Neuronal stem cell (in vitro differentiated cells): ENCODE results near the gene TXK.

Experiments used
- DNase-seq: peaks from one replicate; pipeline ENCODE4 v3.0.0-alpha.2; 2013; ENCODE audit warnings: low spot score
- H2AFZ ChIP-seq: one replicate; pipeline ENCODE4 v1.6.1; 2013; ENCODE audit warnings: mild to moderate bottlenecking, low read length, inconsistent platforms
- H2AK5ac ChIP-seq: 2 replicates; pipeline ENCODE4 v1.6.1; 2013; ENCODE audit warnings: low read depth, mild to moderate bottlenecking, inconsistent platforms, low read length, moderate library complexity, mixed read lengths
- H2BK120ac ChIP-seq: 2 replicates; pipeline ENCODE4 v1.6.1; 2013; ENCODE audit warnings: low read depth, mild to moderate bottlenecking, inconsistent platforms, low read length, moderate library complexity, mixed read lengths
- H2BK12ac ChIP-seq: one replicate; pipeline ENCODE4 v1.6.1; 2013; ENCODE audit warnings: low read length, inconsistent platforms
- H2BK15ac ChIP-seq: 2 replicates; pipeline ENCODE4 v1.6.1; 2013; ENCODE audit warnings: mild to moderate bottlenecking, low read length, inconsistent platforms, mixed read lengths
- H2BK5ac ChIP-seq: one replicate; pipeline ENCODE4 v1.6.1; 2013; ENCODE audit warnings: inconsistent platforms, mild to moderate bottlenecking, low read length, moderate library complexity
- H3K14ac ChIP-seq: one replicate; pipeline ENCODE4 v1.6.1; 2013; ENCODE audit warnings: low read length, inconsistent platforms
- H3K18ac ChIP-seq: 2 replicates; pipeline ENCODE4 v1.6.1; 2013; ENCODE audit warnings: low read length, inconsistent platforms
- H3K23ac ChIP-seq: 2 replicates; pipeline ENCODE4 v1.6.1; 2013; ENCODE audit warnings: low read depth, mild to moderate bottlenecking, mixed read lengths, low read length, inconsistent platforms; ENCODE audit not compliant: poor library complexity
- H3K27ac ChIP-seq: replicated peaks from 3 replicates; pipeline ENCODE4 v1.5.1; 2013; ENCODE audit warnings: low read length, inconsistent platforms
- H3K27me3 ChIP-seq, 3 experiments: 2 replicates each; pipeline ENCODE4 v1.6.1; 2013; ENCODE audit warnings: low read length in 3 of 3, mild to moderate bottlenecking in 2 of 3, inconsistent platforms in 1 of 3, low read depth in 1 of 3, mixed read lengths in 1 of 3, moderate library complexity in 1 of 3; ENCODE audit not compliant: control insufficient read depth in 3 of 3, insufficient read depth in 3 of 3
- H3K36me3 ChIP-seq, 2 donors: replicated peaks in 1 of 2; 2 replicates each; pipeline ENCODE4 v1.6.1; 2013; ENCODE audit warnings: low read length in 2 of 2; ENCODE audit not compliant: control insufficient read depth in 2 of 2, insufficient read depth in 2 of 2
- H3K4ac ChIP-seq: 2 replicates; pipeline ENCODE4 v1.6.1; 2013; ENCODE audit warnings: inconsistent platforms, mild to moderate bottlenecking, low read length, moderate library complexity
- H3K4me1 ChIP-seq, 2 donors: 1 replicate in 1 of 2; 2 replicates in 1 of 2; pipeline ENCODE4 v1.6.1; 2013; ENCODE audit warnings: low read length in 2 of 2, low read depth in 1 of 2; ENCODE audit not compliant: control insufficient read depth in 2 of 2, insufficient read depth in 1 of 2
- H3K4me2 ChIP-seq: one replicate; pipeline ENCODE4 v1.6.1; 2013; ENCODE audit warnings: mild to moderate bottlenecking, low read length, inconsistent platforms; ENCODE audit not compliant: insufficient read depth, poor library complexity, severe bottlenecking
- H3K4me3 ChIP-seq, 2 donors: 2 replicates each; pipeline ENCODE4 v1.5.1; 2013; ENCODE audit warnings: low read length in 2 of 2, mild to moderate bottlenecking in 2 of 2, inconsistent platforms in 1 of 2, moderate library complexity in 1 of 2
- H3K79me1 ChIP-seq: one replicate; pipeline ENCODE4 v1.6.1; 2013; ENCODE audit warnings: low read depth, mild to moderate bottlenecking, inconsistent platforms, low read length, moderate library complexity
- H3K9ac ChIP-seq: one replicate; pipeline ENCODE4 v1.6.1; 2013; ENCODE audit warnings: mild to moderate bottlenecking, low read depth, low read length, inconsistent platforms; ENCODE audit not compliant: poor library complexity
- H3K9me3 ChIP-seq, 2 donors: replicated peaks in 1 of 2; 2 replicates each; pipeline versions ENCODE3 to v1.6.1; 2013; ENCODE audit warnings: low read length in 2 of 2, mild to moderate bottlenecking in 2 of 2, inconsistent platforms in 1 of 2, low read depth in 1 of 2, mixed read lengths in 1 of 2, moderate library complexity in 1 of 2; ENCODE audit not compliant: control insufficient read depth in 2 of 2, insufficient read depth in 1 of 2
- H4K8ac ChIP-seq: one replicate; pipeline ENCODE4 v1.6.1; 2013; ENCODE audit warnings: low read depth, mild to moderate bottlenecking, inconsistent platforms, low read length, moderate library complexity
- H4K91ac ChIP-seq: one replicate; pipeline ENCODE4 v1.6.1; 2013; ENCODE audit warnings: low read length, low read depth, mild to moderate bottlenecking, inconsistent platforms; ENCODE audit not compliant: poor library complexity
- WGBS, 2 donors: extraction: QIAGEN DNeasy Blood & Tissue Kit; methylation state at CpG; one replicate each; pipeline ENCODE4 v1.1.7; 2013; ENCODE audit warnings: missing lambda C conversion rate in 2 of 2, mixed read lengths in 1 of 2; ENCODE audit not compliant: insufficient read length in 2 of 2, insufficient replicate concordance in 1 of 2; ENCODE audit errors: extremely low coverage in 2 of 2; 5-methylcytosine and 5-hydroxymethylcytosine counted together

The TXK gene

DNA sequence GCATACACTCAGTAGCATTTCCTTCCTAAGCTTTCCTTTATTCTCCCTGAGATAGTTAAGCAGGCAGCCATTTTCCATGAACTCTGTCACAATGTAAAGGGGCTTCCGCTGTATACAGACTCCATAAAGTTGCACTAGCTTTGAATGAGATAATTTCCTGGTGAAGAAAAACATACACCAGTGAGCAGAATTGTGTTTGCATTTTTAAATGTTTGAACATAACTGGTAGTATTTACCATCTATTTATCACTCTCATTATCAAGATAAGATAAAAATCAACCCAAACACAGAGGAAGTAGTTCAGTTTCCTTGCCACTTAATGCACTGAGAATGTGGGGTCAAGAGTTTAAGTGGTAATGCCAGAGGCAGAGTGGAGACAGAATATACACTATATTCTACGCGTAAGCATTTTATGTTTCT, 54.1 kb downstream of the TXK start:
- Histone ChIP-seq H2BK15ac (no peak overlapping the region), H3K23ac (no peak overlapping the region), H3K4me2 (no peak overlapping the region), H2BK12ac (no peak overlapping the region), H3K14ac (no peak overlapping the region), H3K27me3 (no peaks in the 10 kb centered on the region), H3K9me3 (no peaks in the 10 kb centered on the region), H2AK5ac (no peak overlapping the region), H4K8ac (no peak overlapping the region), H3K36me3 (no peaks in the 10 kb centered on the region), H3K18ac (no peak overlapping the region), H2BK5ac (no peak overlapping the region), H3K4ac (no peak overlapping the region), H3K9ac (no peak overlapping the region), H2AFZ (no peak overlapping the region), H3K27ac (no peak overlapping the region), H2BK120ac (no peak overlapping the region), H3K4me3 (no peak overlapping the region), H3K4me1 (no peaks in the 10 kb centered on the region), H3K79me1 (no peaks in the 10 kb centered on the region), H4K91ac (no peak overlapping the region)
- DNase-seq, result no peak
- WGBS, 2 donors, result no CpG with 5 or more reads among the region's 3 CpGs

DNA sequence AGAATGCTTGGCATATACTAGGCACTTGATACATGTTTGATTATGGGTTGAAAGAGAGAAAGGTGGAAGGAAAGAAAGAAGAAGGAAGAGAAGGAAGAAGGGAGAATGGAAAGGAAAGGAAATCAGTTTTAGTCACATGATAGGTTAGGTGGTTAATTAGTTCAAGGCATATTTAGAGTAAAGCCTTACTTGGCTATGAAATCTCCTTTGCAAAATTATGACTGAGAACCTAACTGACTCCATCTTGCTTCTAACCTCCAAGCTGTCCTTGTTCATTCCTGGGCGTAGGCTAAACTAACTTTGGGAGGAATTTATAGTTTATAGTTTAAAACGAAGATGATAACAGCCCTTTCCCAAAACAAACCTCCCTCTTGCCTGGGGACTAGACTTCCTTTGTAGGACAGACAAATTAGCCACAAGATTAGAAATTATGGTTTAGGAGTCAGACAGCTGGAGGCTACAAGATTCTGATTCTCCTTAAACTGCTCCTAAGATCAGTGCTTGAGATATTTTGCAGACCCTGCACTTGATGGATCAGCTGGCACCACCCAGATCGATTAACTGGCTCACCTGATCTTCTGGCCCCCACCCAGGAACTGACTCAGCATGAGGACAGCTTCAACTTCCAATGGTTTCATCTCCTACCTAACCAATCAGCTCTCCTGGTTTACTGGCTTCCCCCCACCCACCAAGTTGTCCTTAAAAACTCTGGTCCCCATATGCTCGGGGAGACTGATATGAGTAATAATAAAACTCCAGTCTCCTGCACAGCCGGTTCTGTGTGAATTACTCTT, 55.0 kb downstream of the TXK start:
- H3K9ac ChIP-seq, result no peak overlapping the region
- no peaks in the 10 kb centered on the region for H3K79me1 ChIP-seq
- H3K9me3 ChIP-seq, result no peaks in the 10 kb centered on the region
- no peak overlapping the region for H3K4me2 ChIP-seq
- H2BK15ac ChIP-seq, result no peak overlapping the region
- no peak overlapping the region for H2BK5ac ChIP-seq
- H3K27me3 ChIP-seq, result no peaks in the 10 kb centered on the region
- H3K4me1 ChIP-seq, result no peaks in the 10 kb centered on the region
- DNase-seq, result no peak
- H2AFZ ChIP-seq, result no peak overlapping the region
- no peak overlapping the region for H2BK12ac ChIP-seq
- H3K27ac ChIP-seq, result no peak overlapping the region
- no peak overlapping the region for H3K4me3 ChIP-seq
- H3K23ac ChIP-seq, result no peak overlapping the region
- no peak overlapping the region for H3K18ac ChIP-seq
- no peak overlapping the region for H4K8ac ChIP-seq
- H3K14ac ChIP-seq, result no peak overlapping the region
- no peaks in the 10 kb centered on the region for H3K36me3 ChIP-seq
- H4K91ac ChIP-seq, result no peak overlapping the region
- H3K4ac ChIP-seq, result no peak overlapping the region
- H2BK120ac ChIP-seq, result no peak overlapping the region
- WGBS, 2 donors, result no CpG with 5 or more reads among the region's 5 CpGs
- H2AK5ac ChIP-seq, result no peak overlapping the region

DNA sequence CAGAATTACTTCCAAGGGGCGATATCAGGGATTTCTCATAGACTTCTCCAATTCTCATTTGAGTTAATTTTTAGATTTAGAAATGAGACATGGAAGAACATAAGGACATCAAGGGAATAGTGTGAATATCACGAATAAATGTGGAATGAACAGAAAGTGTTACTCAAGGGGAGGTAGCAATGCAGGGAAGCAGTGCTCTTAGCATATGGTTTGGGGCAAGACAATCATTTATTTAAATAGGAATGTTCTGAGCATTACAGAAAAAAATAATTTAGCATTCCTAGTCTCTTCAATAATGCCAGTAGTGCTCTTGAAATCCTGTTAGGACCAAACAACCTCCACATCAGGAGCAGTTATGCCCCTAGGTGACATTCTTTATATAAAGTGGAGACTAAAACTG, 55.6 kb downstream of the TXK start:
- H3K79me1 ChIP-seq, result no peaks in the 10 kb centered on the region
- no peak overlapping the region for H3K4me3 ChIP-seq
- H3K18ac ChIP-seq, result no peak overlapping the region
- no peak overlapping the region for H2BK120ac ChIP-seq
- no peaks in the 10 kb centered on the region for H3K27me3 ChIP-seq
- H2BK15ac ChIP-seq, result no peak overlapping the region
- H2AFZ ChIP-seq, result no peak overlapping the region
- no peak overlapping the region for H3K14ac ChIP-seq
- H3K4me1 ChIP-seq, result no peaks in the 10 kb centered on the region
- DNase-seq, result no peak
- H3K27ac ChIP-seq, result no peak overlapping the region
- no peaks in the 10 kb centered on the region for H3K9me3 ChIP-seq
- H2BK5ac ChIP-seq, result no peak overlapping the region
- no peaks in the 10 kb centered on the region for H3K36me3 ChIP-seq
- H3K23ac ChIP-seq, result no peak overlapping the region
- no peak overlapping the region for H2BK12ac ChIP-seq
- no peak overlapping the region for H3K4me2 ChIP-seq
- no peak overlapping the region for H4K8ac ChIP-seq
- no CpG with 5 or more reads among the region's 2 CpGs for WGBS, 2 donors
- H4K91ac ChIP-seq, result no peak overlapping the region
- H3K9ac ChIP-seq, result no peak overlapping the region
- no peak overlapping the region for H3K4ac ChIP-seq
- H2AK5ac ChIP-seq, result no peak overlapping the region

DNA sequence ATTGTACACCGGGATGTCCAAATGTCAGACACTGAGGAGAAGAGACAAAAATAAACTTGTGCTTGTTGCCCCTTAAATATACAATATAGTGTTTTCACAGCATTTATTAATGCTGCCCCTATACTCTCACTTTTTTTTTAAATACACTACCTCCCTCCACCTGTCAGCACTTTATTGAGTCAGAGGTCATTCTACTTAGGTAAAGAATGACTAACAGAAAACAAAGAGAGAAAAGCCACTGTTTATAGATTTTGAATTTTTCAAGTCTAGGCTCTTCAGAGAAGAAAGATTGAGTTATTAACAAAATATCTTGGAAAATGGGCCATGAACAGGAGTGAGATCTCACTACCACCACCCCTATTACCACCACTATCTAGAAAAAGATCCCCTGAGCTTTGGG, 59.4 kb downstream of the TXK start:
- no CpG with 5 or more reads among the region's 1 CpG for WGBS, 2 donors

More for the DNA sequence above, 59.4 kb downstream of the TXK start:
- Histone ChIP-seq H3K14ac (no peak overlapping the region), H3K36me3 (no peaks in the 10 kb centered on the region), H2BK15ac (no peak overlapping the region), H4K91ac (no peak overlapping the region), H3K4me1 (peaks cover 0 to 2% of the 10 kb centered on the region in 2 donors), H3K18ac (no peak overlapping the region), H2BK5ac (no peak overlapping the region), H3K27ac (no peak overlapping the region), H3K9ac (no peak overlapping the region), H4K8ac (no peak overlapping the region), H2AK5ac (no peak overlapping the region), H3K4me2 (no peak overlapping the region), H2AFZ (no peak overlapping the region), H2BK120ac (no peak overlapping the region), H2BK12ac (no peak overlapping the region), H3K27me3 (no peaks in the 10 kb centered on the region), H3K9me3 (no peaks in the 10 kb centered on the region), H3K4me3 (no peak overlapping the region), H3K4ac (no peak overlapping the region), H3K79me1 (no peaks in the 10 kb centered on the region), H3K23ac (no peak overlapping the region)
- DNase-seq, result no peak
